Tibial nerve (tissue), 4 donors: ENCODE measurements around the gene DNAJB13. TPM values are rescaled to one million over a fixed set of nuclear protein-coding genes. Genes with fewer than 3 reads are reported as not detected.

Source experiments
- DNase-seq, 2 donors: peaks; one replicate each; pipeline ENCODE4 v3.0.0-alpha.2; 2019; ENCODE audit warnings: low spot score in 2 of 2
- H3K27ac ChIP-seq, 4 donors: fragments of 200-600 bp; sonication (generic) in 3 of 4; one replicate each; pipeline ENCODE4 v1.5.1; 2017 to 2019; ENCODE audit warnings: mild to moderate bottlenecking in 1 of 4
- H3K27me3 ChIP-seq, 2 donors: fragments of 200-600 bp; sonication (generic) in 1 of 2; one replicate each; pipeline versions ENCODE4 v1.5.1 to v1.6.0; 2017 to 2019
- H3K36me3 ChIP-seq, 3 donors: fragments of 200-600 bp; sonication (generic); one replicate each; pipeline ENCODE4 v1.5.1; 2018 to 2019
- H3K4me1 ChIP-seq, 4 donors: fragments of 200-600 bp; sonication (generic) in 3 of 4; one replicate each; pipeline ENCODE4 v1.5.1; 2017 to 2019
- H3K4me3 ChIP-seq, 4 donors: fragments of 200-600 bp; sonication (generic) in 3 of 4; one replicate each; pipeline ENCODE4 v1.5.1; 2017 to 2019; ENCODE audit warnings: mild to moderate bottlenecking in 1 of 4, moderate library complexity in 1 of 4
- H3K9me3 ChIP-seq, 4 donors: fragments of 200-600 bp; sonication (generic) in 3 of 4; one replicate each; pipeline ENCODE4 v1.5.1; 2017 to 2019
- EP300 ChIP-seq, 2 donors: sonication (generic); formaldehyde crosslinking; IDR thresholded peaks; one replicate each; pipeline ENCODE4 v1.6.1; 2017; ENCODE audit warnings: antibody characterized with exemption in 2 of 2, mild to moderate bottlenecking in 1 of 2
- POLR2A ChIP-seq, 2 donors: fragments of 450-650 bp; IDR thresholded peaks; one replicate each; pipeline ENCODE4 v1.6.1; 2017; ENCODE audit warnings: antibody characterized with exemption in 2 of 2, mild to moderate bottlenecking in 2 of 2, moderate library complexity in 2 of 2
- WGBS, 2 donors: methylation state at CpG; one replicate each; pipeline ENCODE4 v1.1.5; 2018; 5-methylcytosine and 5-hydroxymethylcytosine counted together
- total RNA-seq, 4 donors: library from RNA; depleted of rRNA; stranded (reverse); fragments of >200 nt; gene quantifications; one replicate each; pipeline ENCODE4 v1.1.0, GENCODE V29; 2016
- TF ChIP-seq, protein P1 (sequence below), 5 experiments: fragments of 200-600 bp in 3 of 5; fragments of 450-650 bp in 2 of 5; sonication (generic) in 3 of 5; IDR thresholded peaks; one replicate each; pipeline ENCODE4 v1.5.1; 2016 to 2019; ENCODE audit warnings: antibody characterized with exemption in 5 of 5, mild to moderate bottlenecking in 3 of 5, moderate library complexity in 2 of 5

The DNAJB13 gene
- total RNA-seq, 4 donors from 2014 or later: 1.2 TPM; not detected in 3

DNA sequence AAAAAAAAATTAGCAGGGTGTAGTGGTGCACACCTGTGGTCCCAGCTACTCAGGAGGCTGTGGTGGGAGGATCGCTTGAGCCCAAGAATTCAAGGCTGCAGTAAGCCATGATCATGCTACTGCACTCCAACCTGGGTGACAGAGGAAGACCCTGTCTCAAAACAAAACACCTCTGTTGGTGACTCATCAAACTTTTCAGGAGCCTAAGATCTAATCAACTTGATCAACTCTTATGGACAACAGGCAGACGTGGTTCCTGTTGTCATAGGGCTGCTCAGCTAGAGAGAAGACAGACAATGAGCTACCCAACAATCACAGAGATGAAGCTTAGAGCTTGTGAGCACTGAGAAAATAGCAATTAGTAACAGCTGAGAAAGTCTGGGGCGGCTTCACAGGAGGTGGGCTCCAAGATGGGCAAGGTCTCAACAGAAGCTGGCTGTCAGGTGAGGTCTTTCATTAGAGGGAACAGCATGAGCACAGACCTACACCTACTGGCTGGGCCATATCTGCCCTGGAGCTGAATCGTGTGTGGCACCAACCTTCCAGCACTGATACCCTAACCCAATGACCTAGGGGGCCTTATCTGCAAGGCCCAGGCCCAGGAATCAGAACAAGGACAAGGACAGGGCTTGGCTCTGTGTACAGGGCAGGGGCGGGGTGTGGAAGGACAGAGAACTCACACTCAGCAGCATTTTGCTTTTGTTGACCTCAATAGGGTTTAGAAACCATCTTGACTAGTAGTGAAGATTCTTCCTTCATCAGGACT, 65.3 kb downstream of the DNAJB13 start:
- H3K4me3 ChIP-seq: no peak overlapping the region
- no peak for TF ChIP-seq EP300 (IDR thresholded peaks at IDR 0.05)
- TF ChIP-seq POLR2A (IDR thresholded peaks at IDR 0.05): no peak
- TF ChIP-seq, protein P1, sequence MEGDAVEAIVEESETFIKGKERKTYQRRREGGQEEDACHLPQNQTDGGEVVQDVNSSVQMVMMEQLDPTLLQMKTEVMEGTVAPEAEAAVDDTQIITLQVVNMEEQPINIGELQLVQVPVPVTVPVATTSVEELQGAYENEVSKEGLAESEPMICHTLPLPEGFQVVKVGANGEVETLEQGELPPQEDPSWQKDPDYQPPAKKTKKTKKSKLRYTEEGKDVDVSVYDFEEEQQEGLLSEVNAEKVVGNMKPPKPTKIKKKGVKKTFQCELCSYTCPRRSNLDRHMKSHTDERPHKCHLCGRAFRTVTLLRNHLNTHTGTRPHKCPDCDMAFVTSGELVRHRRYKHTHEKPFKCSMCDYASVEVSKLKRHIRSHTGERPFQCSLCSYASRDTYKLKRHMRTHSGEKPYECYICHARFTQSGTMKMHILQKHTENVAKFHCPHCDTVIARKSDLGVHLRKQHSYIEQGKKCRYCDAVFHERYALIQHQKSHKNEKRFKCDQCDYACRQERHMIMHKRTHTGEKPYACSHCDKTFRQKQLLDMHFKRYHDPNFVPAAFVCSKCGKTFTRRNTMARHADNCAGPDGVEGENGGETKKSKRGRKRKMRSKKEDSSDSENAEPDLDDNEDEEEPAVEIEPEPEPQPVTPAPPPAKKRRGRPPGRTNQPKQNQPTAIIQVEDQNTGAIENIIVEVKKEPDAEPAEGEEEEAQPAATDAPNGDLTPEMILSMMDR (IDR thresholded peaks at IDR 0.05): no peak
- H3K9me3 ChIP-seq: no peaks in the 10 kb centered on the region
- DNase-seq: no peak
- no peak overlapping the region for H3K27ac ChIP-seq
- H3K4me1 ChIP-seq: peaks cover 0 to 47% (median 32%) of the 10 kb centered on the region in 4 donors
- 96 to 98% methylated on average over 5 of the region's 5 CpGs for WGBS, 2 donors
- H3K36me3 ChIP-seq: peaks cover 0 to 61% (median 0%) of the 10 kb centered on the region in 3 donors
- no peaks in the 10 kb centered on the region for H3K27me3 ChIP-seq

DNA sequence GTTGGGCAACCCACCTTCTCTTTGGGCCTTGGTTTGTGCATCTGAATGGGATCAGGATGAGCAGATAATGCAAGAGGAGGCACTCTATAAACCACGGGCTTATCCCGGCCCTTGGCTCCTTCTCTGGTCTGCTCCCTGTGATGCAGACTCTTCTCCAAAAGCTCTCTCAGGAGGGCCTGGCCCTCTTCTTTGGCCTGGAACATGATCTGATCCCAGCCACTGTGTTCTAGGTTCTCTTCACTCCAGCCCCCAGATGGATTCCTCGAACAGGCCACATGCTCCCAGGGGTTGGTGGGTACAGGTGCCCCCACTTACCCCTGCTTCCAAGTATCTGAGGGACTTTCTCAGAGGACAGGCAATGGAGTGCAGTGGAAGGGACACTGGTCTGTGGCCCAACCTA, 66.8 kb downstream of the DNAJB13 start:
- H3K4me3 ChIP-seq: no peak overlapping the region
- no peaks in the 10 kb centered on the region for H3K27me3 ChIP-seq
- H3K9me3 ChIP-seq: no peaks in the 10 kb centered on the region
- H3K4me1 ChIP-seq: peaks cover 0 to 40% (median 28%) of the 10 kb centered on the region in 4 donors
- H3K36me3 ChIP-seq: peaks cover 0 to 52% (median 0%) of the 10 kb centered on the region in 3 donors
- DNase-seq: no peak
- H3K27ac ChIP-seq: peak overlapping the region in 2 of 4 donors; percentile 83 to 90
- 85 to 98% methylated on average over 3 of the region's 3 CpGs for whole genome bisulfite sequencing, 2 donors
- TF ChIP-seq POLR2A (IDR thresholded peaks at IDR 0.05) (no peak), EP300 (IDR thresholded peaks at IDR 0.05) (no peak)
- TF ChIP-seq, protein P1 (IDR thresholded peaks at IDR 0.05): no peak

DNA sequence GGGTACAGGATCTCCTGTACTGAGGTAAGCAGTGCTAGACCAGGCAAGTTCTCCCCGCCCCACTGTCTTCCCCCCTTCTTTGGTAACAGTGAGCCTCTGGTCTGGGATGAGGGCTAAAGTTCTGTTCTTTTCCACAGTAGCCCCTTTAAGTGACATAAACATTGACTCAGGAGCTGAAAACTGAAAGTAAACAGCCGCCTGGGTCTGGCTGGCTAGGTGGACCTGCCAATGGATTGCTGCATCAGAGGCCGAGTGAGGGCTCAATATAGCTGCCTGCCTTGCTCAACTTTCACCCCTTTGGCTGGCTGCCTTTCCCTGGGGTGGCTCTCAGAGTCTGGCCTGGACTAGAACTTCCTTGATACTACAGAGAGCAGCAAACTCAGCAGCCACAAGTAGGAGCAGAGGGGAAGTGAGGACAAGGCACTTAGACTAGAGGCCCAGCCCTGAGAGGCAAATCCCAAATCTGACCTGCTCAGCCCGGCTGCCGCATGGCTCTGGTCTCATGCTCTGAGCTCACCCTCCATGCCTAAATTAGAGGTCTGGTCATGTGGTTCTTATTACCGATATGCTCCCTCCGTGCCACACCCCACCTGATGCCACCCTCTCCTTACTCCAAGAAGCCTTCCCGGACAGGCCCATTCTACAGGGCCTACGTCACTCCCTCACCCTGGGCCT, 67.6 kb downstream of the DNAJB13 start:
- TF ChIP-seq EP300 (IDR thresholded peaks at IDR 0.05) (peak; percentile 9 to 82), POLR2A (IDR thresholded peaks at IDR 0.05) (no peak)
- H3K36me3 ChIP-seq: peaks cover 0 to 53% (median 0%) of the 10 kb centered on the region in 3 donors
- peak; percentile 82 to 91 for DNase-seq
- H3K4me1 ChIP-seq: peaks cover 0 to 40% (median 28%) of the 10 kb centered on the region in 4 donors
- 50 to 58% methylated on average over 9 of the region's 9 CpGs for WGBS, 2 donors
- H3K9me3 ChIP-seq: no peaks in the 10 kb centered on the region
- H3K27ac ChIP-seq: peak overlapping the region; percentile 75 to 90 (median 80)
- H3K4me3 ChIP-seq: no peak overlapping the region
- H3K27me3 ChIP-seq: no peaks in the 10 kb centered on the region

DNA sequence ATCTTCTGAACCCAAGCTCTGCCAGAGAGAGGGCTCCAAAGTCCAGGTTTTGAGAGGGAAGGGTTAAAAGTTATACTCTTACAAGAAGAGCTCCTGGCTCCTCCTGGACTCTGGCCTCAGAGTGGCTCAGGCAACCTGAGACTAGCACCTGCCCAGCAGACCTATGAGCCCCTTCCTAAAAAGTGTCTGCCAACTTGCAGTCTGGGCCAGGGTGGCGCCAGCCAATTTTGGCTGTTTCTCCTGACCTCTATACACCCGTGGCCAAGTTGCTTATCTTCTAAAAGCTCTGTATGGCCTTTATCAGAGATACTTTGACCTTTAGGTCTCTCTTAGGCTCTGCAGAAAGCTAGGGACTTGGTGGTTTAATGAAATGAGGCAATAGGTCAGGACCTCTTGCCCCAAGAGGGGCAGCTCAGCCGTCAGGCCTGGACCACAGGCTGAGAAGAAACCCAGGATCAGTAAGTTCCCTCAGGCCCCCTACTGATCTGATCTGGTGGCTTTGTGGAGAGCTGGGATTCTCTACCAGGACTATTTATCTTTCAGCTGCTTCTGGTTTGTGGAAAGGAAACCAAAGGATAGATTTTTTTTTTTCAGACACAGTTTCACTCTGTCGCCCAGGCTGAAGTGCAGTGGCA, 68.4 kb downstream of the DNAJB13 start:
- Histone ChIP-seq H3K9me3 (no peaks in the 10 kb centered on the region), H3K27me3 (no peaks in the 10 kb centered on the region), H3K27ac (peak overlapping the region; percentile 75 to 90 (median 80)), H3K4me1 (peaks cover 0 to 42% (median 28%) of the 10 kb centered on the region in 4 donors), H3K36me3 (peaks cover 0 to 47% (median 0%) of the 10 kb centered on the region in 3 donors), H3K4me3 (no peak overlapping the region)
- 54 to 56% methylated on average over 4 of the region's 4 CpGs for WGBS, 2 donors
- DNase-seq: no peak
- TF ChIP-seq POLR2A (IDR thresholded peaks at IDR 0.05) (no peak), EP300 (IDR thresholded peaks at IDR 0.05) (no peak)
- TF ChIP-seq, protein P1 (IDR thresholded peaks at IDR 0.05): no peak

DNA sequence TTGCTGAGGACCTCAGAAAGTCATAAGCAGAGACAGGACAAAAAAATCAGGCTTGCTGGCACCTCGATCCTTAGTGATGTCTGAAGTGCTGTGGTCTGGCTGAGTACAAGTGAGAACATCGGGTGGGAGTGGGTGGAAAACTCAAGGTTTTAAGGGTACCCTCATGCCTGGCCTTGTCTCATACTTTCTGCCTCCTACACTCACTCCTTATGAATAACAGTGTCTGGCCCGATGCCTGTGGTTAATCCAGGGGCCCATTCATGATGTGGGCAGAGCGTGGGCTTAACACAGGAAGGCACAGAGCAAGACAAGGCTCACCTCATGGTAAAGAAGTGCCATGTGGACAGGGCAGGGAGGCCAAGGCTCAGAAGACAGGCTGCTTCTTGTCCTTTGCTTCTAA, 69.0 kb downstream of the DNAJB13 start:
- H3K27ac ChIP-seq: peak overlapping the region in 3 of 4 donors; percentile 75 to 90 (median 83)

More for the DNA sequence above, 69.0 kb downstream of the DNAJB13 start:
- no peaks in the 10 kb centered on the region for H3K27me3 ChIP-seq
- peak in 1 of 2 donors; percentile 8 for TF ChIP-seq EP300 (IDR thresholded peaks at IDR 0.05)
- no peak for TF ChIP-seq POLR2A (IDR thresholded peaks at IDR 0.05)
- TF ChIP-seq, protein P1 (IDR thresholded peaks at IDR 0.05): no peak
- DNase-seq: no peak
- H3K4me3 ChIP-seq: no peak overlapping the region
- no peaks in the 10 kb centered on the region for H3K9me3 ChIP-seq
- peaks cover 0 to 49% (median 28%) of the 10 kb centered on the region in 4 donors for H3K4me1 ChIP-seq
- 45 to 57% methylated on average over 4 of the region's 4 CpGs for WGBS, 2 donors
- H3K36me3 ChIP-seq: peaks cover 0 to 41% (median 0%) of the 10 kb centered on the region in 3 donors
